Aorta (tissue), 5 donors: ENCODE data around the gene ABHD14A. TPM values are rescaled to one million over a fixed set of nuclear protein-coding genes. Genes with fewer than 3 reads are reported as not detected.

Experiments
- ATAC-seq: fragments of 200-7000 bp; cut with Tn5 transposase; one replicate; pipeline ENCODE4 v1.9.1; 2022; ENCODE audit warnings: moderate library complexity; ENCODE audit not compliant: low FRiP score
- DNase-seq, 2 donors: peaks; one replicate each; pipeline ENCODE4 v3.0.0-alpha.2; 2020
- H3K27ac ChIP-seq, 2 donors: one replicate each; pipeline ENCODE4 v1.5.1; 2013; ENCODE audit warnings: low read length in 2 of 2, mild to moderate bottlenecking in 2 of 2, moderate library complexity in 2 of 2, control low read depth in 1 of 2, inconsistent platforms in 1 of 2, low read depth in 1 of 2
- H3K27me3 ChIP-seq, 2 donors: one replicate each; pipeline ENCODE4 v1.6.1; 2013; ENCODE audit warnings: control low read depth in 1 of 2, low read length in 1 of 2, mild to moderate bottlenecking in 1 of 2, moderate library complexity in 1 of 2; ENCODE audit not compliant: insufficient read depth in 2 of 2, control insufficient read depth in 1 of 2
- H3K36me3 ChIP-seq, 2 donors: one replicate each; pipeline ENCODE4 v1.6.1; 2013; ENCODE audit warnings: control low read depth in 1 of 2, low read length in 1 of 2, mild to moderate bottlenecking in 1 of 2; ENCODE audit not compliant: insufficient read depth in 2 of 2, control insufficient read depth in 1 of 2
- H3K4me1 ChIP-seq, 2 donors: one replicate each; pipeline ENCODE4 v1.6.1; 2013; ENCODE audit warnings: low read length in 2 of 2, control low read depth in 1 of 2, mild to moderate bottlenecking in 1 of 2, moderate library complexity in 1 of 2; ENCODE audit not compliant: insufficient read depth in 2 of 2, control insufficient read depth in 1 of 2
- H3K4me3 ChIP-seq, 2 donors: one replicate each; pipeline ENCODE4 v1.5.1; 2013; ENCODE audit warnings: low read length in 2 of 2, control low read depth in 1 of 2, mild to moderate bottlenecking in 1 of 2
- H3K9me3 ChIP-seq: one replicate; pipeline ENCODE4 v1.6.1; 2013; ENCODE audit warnings: mild to moderate bottlenecking, low read length; ENCODE audit not compliant: control insufficient read depth
- WGBS, 2 donors: extraction: QIAGEN DNeasy Blood & Tissue Kit; methylation state at CpG; one replicate each; pipeline ENCODE4 v1.1.7; 2013; 5-methylcytosine and 5-hydroxymethylcytosine counted together
- intact Hi-C, 2 donors: fragments of 100-400 bp; cut with DNase I; formaldehyde crosslinking; loops; one replicate each; pipeline versions ENCODE4 v1.14.2 to v1.15.0; 2022
- polyA plus RNA-seq, 2 donors: library from polyadenylated mRNA; stranded (reverse); fragments of 200-250 nt; gene quantifications; one replicate each; pipeline ENCODE4 v1.2.3, GENCODE V29; 2013
- total RNA-seq, 2 donors: library from RNA; stranded (reverse); fragmentation: NEBNext Ultra II Directional; extraction: Animal tissue kit (Norgen Biotek cat#: 25700); gene quantifications; one replicate each; pipeline ENCODE4 v1.2.1, GENCODE V29; 2021
- donor health status: healthy with polysubstance abuse.
- donor health status: Bipolar disorder and iron deficiency.
- donor health status: DM: no; HTN: no; CAD: no.
- donor health status: DM: no; HTN: no; CAD: no.
- donor health status: DM: yes; HTN: yes; CAD: no.

ABHD14A gene
- total and polyA plus RNA-seq, 4 donors = 4.7 to 23.0 (median 12.7) TPM

- no peaks in the 10 kb centered on the region for H3K27me3 ChIP-seq
- no peak overlapping the region for H3K27ac ChIP-seq
- WGBS, 2 donors = 91 to 92% methylated on average over 9 of the region's 9 CpGs
- H3K36me3 ChIP-seq = peaks cover 0 to 8% of the 10 kb centered on the region in 2 donors
- H3K4me3 ChIP-seq = no peak overlapping the region
- intact Hi-C loops = no loop called here
- H3K9me3 ChIP-seq = no peaks in the 10 kb centered on the region
- DNase-seq (peak in 1 of 2 donors; percentile 46), ATAC-seq (no peak)
- no peaks in the 10 kb centered on the region for H3K4me1 ChIP-seq
Observed at GRCh38 chr3:51938780-51939425, 36.0 kb upstream of the ABHD14A start.

GRCh38 chr3:51940648-51941462, 34.0 kb upstream of the ABHD14A start:
- DNase-seq = peak in 1 of 2 donors; percentile 49
- H3K27ac ChIP-seq = no peak overlapping the region
- WGBS, 2 donors = 30 to 34% methylated on average over 13 of the region's 13 CpGs
- ATAC-seq = no peak
- H3K27me3 ChIP-seq = no peaks in the 10 kb centered on the region
- H3K4me3 ChIP-seq = peak overlapping the region; percentile 64 to 72
- no peaks in the 10 kb centered on the region for H3K4me1 ChIP-seq
- intact Hi-C loops = no loop called here
- H3K36me3 ChIP-seq = peaks cover 0 to 2% of the 10 kb centered on the region in 2 donors
- H3K9me3 ChIP-seq = no peaks in the 10 kb centered on the region

- peaks cover 0 to 2% of the 10 kb centered on the region in 2 donors for H3K36me3 ChIP-seq
- intact Hi-C loops = no loop called here
Observed at GRCh38 chr3:51941463-51941797, 33.4 kb upstream of the ABHD14A start.

GRCh38 chr3:51941798-51942602, 32.9 kb upstream of the ABHD14A start, which contains the start of the genes PARP3 and RRP9:
TSS of gene PARP3 (plus strand) at chr3:51942363. CDS start at chr3:51943356, 993 bp downstream.
TSS of gene RRP9 (minus strand) at chr3:51941904. CDS start at chr3:51941867, 37 bp downstream.
- Histone ChIP-seq H3K36me3 (peaks cover 0 to under 1% of the 10 kb centered on the region in 2 donors), H3K27ac (peak within 1 kb of the TSS; percentile 83 to 94), H3K27me3 (no peaks in the 10 kb centered on the region), H3K4me1 (no peaks in the 10 kb centered on the region), H3K4me3 (peak within 1 kb of the TSS; percentile 64 to 72), H3K9me3 (no peaks in the 10 kb centered on the region)
- 1% methylated on average over 67 of the region's 67 CpGs for WGBS, 2 donors
- ATAC-seq (peak; percentile 96), DNase-seq (peak; percentile 100)
- intact Hi-C loops = loop anchor here in 1 of 2 donors (1.0 kb wide), 1 partner anchor 32 kb away; the partner anchor contains the start of gene ABHD14B

More at GRCh38 chr3:51941463-51941797, 33.4 kb upstream of the ABHD14A start:
- no peaks in the 10 kb centered on the region for H3K4me1 ChIP-seq
- DNase-seq (no peak), ATAC-seq (no peak)
- no peaks in the 10 kb centered on the region for H3K9me3 ChIP-seq
- peak overlapping the region; percentile 64 to 72 for H3K4me3 ChIP-seq
- H3K27ac ChIP-seq = no peak overlapping the region
- no peaks in the 10 kb centered on the region for H3K27me3 ChIP-seq
- WGBS, 2 donors = 0% methylated on average over 19 to 20 of the region's 20 CpGs

- DNase-seq = peak; percentile 79 to 88
- intact Hi-C loops = loop anchor here in 1 of 2 donors (1.0 kb wide), 1 partner anchor 31 kb away; the partner anchor contains the start of gene ABHD14B
Observed at GRCh38 chr3:51942603-51943450, 32.0 kb upstream of the ABHD14A start.

GRCh38 chr3:51943451-51944391, 31.1 kb upstream of the ABHD14A start:
- H3K4me3 ChIP-seq = no peak overlapping the region
- H3K27me3 ChIP-seq = no peaks in the 10 kb centered on the region
- WGBS, 2 donors = 96 to 97% methylated on average over 21 of the region's 21 CpGs
- H3K9me3 ChIP-seq = no peaks in the 10 kb centered on the region
- DNase-seq = peak; percentile 57 to 73
- no peaks in the 10 kb centered on the region for H3K36me3 ChIP-seq
- H3K4me1 ChIP-seq = no peaks in the 10 kb centered on the region
- no peak overlapping the region for H3K27ac ChIP-seq
- intact Hi-C loops = no loop called here
- ATAC-seq = no peak

More at GRCh38 chr3:51942603-51943450, 32.0 kb upstream of the ABHD14A start:
- Histone ChIP-seq H3K36me3 (no peaks in the 10 kb centered on the region), H3K9me3 (no peaks in the 10 kb centered on the region), H3K4me3 (peak overlapping the region; percentile 19 to 38), H3K27ac (peak overlapping the region; percentile 83 to 94), H3K27me3 (no peaks in the 10 kb centered on the region), H3K4me1 (no peaks in the 10 kb centered on the region)
- ATAC-seq = peak; percentile 28
- WGBS, 2 donors = 42 to 43% methylated on average over 17 of the region's 17 CpGs

- no peaks in the 10 kb centered on the region for H3K27me3 ChIP-seq
- WGBS, 2 donors = 85 to 91% methylated on average over 11 of the region's 11 CpGs
- intact Hi-C loops = no loop called here
- H3K9me3 ChIP-seq = no peaks in the 10 kb centered on the region
- peak; percentile 41 to 75 for DNase-seq
- no peaks in the 10 kb centered on the region for H3K36me3 ChIP-seq
- no peak for ATAC-seq
- no peaks in the 10 kb centered on the region for H3K4me1 ChIP-seq
- no peak overlapping the region for H3K27ac ChIP-seq
- no peak overlapping the region for H3K4me3 ChIP-seq
Observed at GRCh38 chr3:51944451-51945021, 30.3 kb upstream of the ABHD14A start.
